ENCODE data around the gene MICALL1. TPM values are rescaled to one million over a fixed set of nuclear protein-coding genes. Genes with fewer than 3 reads are reported as not detected.

Gene MICALL1
- total and polyA plus RNA-seq, 2 of the 4 experiments (the other 2 are of a cell fraction) = 12.4 to 22.3 TPM

DNA sequence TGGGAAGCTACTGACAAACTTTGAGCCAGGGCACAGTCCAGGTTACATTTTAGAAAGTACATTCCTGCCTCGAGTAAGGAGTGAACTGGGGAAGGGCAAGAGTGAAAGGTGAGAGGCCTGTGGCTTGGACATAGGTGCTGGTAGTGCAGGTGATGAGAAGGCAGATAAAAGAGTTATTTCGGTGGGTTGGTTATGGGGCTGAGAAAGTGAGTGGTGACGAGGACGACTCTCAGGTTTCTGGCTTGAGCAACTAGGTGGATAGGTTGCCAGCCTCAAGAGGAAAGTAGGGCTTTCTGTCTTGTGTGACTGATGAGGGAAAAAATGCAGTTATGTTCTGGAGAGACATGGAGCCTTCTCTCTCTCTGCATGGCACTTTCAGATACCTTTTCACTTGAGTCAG, 51.1 kb downstream of the MICALL1 start:
- no TSS peak for BruUV-seq (replicated peaks)
- no peak overlapping the region for H2BK15ac ChIP-seq (ENCODE audit: low read depth, low read length)
- DNase-seq = no peak
- no peak overlapping the region for H2BK5ac ChIP-seq (ENCODE audit: low read depth, low read length, poor library complexity, severe bottlenecking)
- no peak overlapping the region for H4K8ac ChIP-seq (ENCODE audit: low read depth in 2 of 2, low read length in 2 of 2)
- no peak overlapping the region for H2AFZ ChIP-seq (replicated peaks; ENCODE audit: low read length, poor library complexity)
- dilution Hi-C loops (cut with HindIII; ENCODE audit: low sequenced_read_pairs, unreplicated experiment) = no loop called here
- POLR2A ChIA-PET (ENCODE audit: unreplicated experiment) = no interaction called here
- H3K14ac ChIP-seq (replicated peaks; ENCODE audit: low read depth, low read length) = no peak overlapping the region
- no peak overlapping the region for H3K4me2 ChIP-seq (ENCODE audit: low read depth, low read length)
- no peak overlapping the region for H2BK20ac ChIP-seq (ENCODE audit: low read depth, low read length)
- no peak overlapping the region for H3K23ac ChIP-seq (ENCODE audit: low read depth, low read length)
- no peak overlapping the region for H3K27ac ChIP-seq (ENCODE audit: insufficient read depth, low read length)
- no peaks in the 10 kb centered on the region for H3K9me3 ChIP-seq (ENCODE audit: control insufficient read depth, insufficient read depth, low read length)
- ATAC-seq (ENCODE audit: low read depth) = no peak
- peaks cover 41% of the 10 kb centered on the region for H3K36me3 ChIP-seq (ENCODE audit: control insufficient read depth, insufficient read depth, low read length)
- no peaks in the 10 kb centered on the region; the same call in 1 of the 2 replicates for H4K20me1 ChIP-seq (ENCODE audit: insufficient read depth, low read length)
- WGBS, 2 experiments (ENCODE audit: extremely low coverage in 2 of 2, insufficient read length in 1 of 2) = 100% methylated on average over 1 of the region's 4 CpGs; no CpG with 5 or more reads in 1 of the 2 experiments
- in situ Hi-C loops (cut with MboI; ENCODE audit: low sequenced_read_pairs) = no loop called here
- H3K4me1 ChIP-seq (ENCODE audit: control insufficient read depth, insufficient read depth, low read length) = peaks cover 5% of the 10 kb centered on the region
- H4K5ac ChIP-seq (ENCODE audit: low read depth, low read length) = no peak overlapping the region
- no peak overlapping the region for H3K4me3 ChIP-seq (ENCODE audit: insufficient read depth, low read depth, low read length)
- H2AK9ac ChIP-seq (replicated peaks; ENCODE audit: low read depth, low read length, poor library complexity) = no peak overlapping the region
- H3K56ac ChIP-seq (ENCODE audit: extremely low read depth, insufficient read depth, low read length) = no peak overlapping the region
- no peak overlapping the region for H3K4ac ChIP-seq (ENCODE audit: low read depth, low read length)
- no peak overlapping the region for H3K18ac ChIP-seq (ENCODE audit: low read depth, low read length)
- peaks cover 3% of the 10 kb centered on the region for H3K9me1 ChIP-seq (ENCODE audit: insufficient read depth, low read length)
- no peak overlapping the region for H2AK5ac ChIP-seq (ENCODE audit: low read depth, low read length)
- intact Hi-C loops (cut with micrococcal nuclease) = no loop called here
- TF ChIP-seq, protein P1, sequence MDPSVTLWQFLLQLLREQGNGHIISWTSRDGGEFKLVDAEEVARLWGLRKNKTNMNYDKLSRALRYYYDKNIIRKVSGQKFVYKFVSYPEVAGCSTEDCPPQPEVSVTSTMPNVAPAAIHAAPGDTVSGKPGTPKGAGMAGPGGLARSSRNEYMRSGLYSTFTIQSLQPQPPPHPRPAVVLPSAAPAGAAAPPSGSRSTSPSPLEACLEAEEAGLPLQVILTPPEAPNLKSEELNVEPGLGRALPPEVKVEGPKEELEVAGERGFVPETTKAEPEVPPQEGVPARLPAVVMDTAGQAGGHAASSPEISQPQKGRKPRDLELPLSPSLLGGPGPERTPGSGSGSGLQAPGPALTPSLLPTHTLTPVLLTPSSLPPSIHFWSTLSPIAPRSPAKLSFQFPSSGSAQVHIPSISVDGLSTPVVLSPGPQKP (IDR thresholded peaks at IDR 0.05; ENCODE audit: borderline replicate concordance, low read depth, low read length) = no peak
- no peak for TF ChIP-seq SMC3 (IDR thresholded peaks at IDR 0.05; ENCODE audit: low read depth, low read length)
- TF ChIP-seq NFE2L2 (IDR thresholded peaks at IDR 0.05; ENCODE audit: low read depth, low read length) = no peak
- no peak for TF ChIP-seq BHLHE40 (IDR thresholded peaks at IDR 0.05; ENCODE audit: low read depth, low read length)
- no peak for TF ChIP-seq RAD21 (IDR thresholded peaks at IDR 0.05; ENCODE audit: low read length)
- TF ChIP-seq CHD1 (IDR thresholded peaks at IDR 0.05; ENCODE audit: low read depth, low read length) = no peak
- TF ChIP-seq CEBPB (IDR thresholded peaks at IDR 0.05; ENCODE audit: low read depth, low read length) = no peak
- TF ChIP-seq FOS (IDR thresholded peaks at IDR 0.05; ENCODE audit: low read depth, low read length) = no peak
- no peak for TF ChIP-seq RFX5 (IDR thresholded peaks at IDR 0.05; ENCODE audit: low read depth, low read length)
- TF ChIP-seq RCOR1 (IDR thresholded peaks at IDR 0.05; ENCODE audit: insufficient replicate concordance, low read length) = no peak
- no peak for TF ChIP-seq MXI1 (IDR thresholded peaks at IDR 0.05; ENCODE audit: borderline replicate concordance, low read depth, low read length)
- TF ChIP-seq MAZ (IDR thresholded peaks at IDR 0.05; ENCODE audit: borderline replicate concordance, low read depth, low read length) = no peak
- TF ChIP-seq POLR2A (IDR thresholded peaks at IDR 0.05; ENCODE audit: low read depth, low read length) = no peak
- no peak overlapping the region for H3K9ac ChIP-seq (ENCODE audit: low read depth, low read length)
- CTCF ChIA-PET = no interaction called here
- H2BK120ac ChIP-seq (ENCODE audit: low read depth, low read length) = no peak overlapping the region
- no peak overlapping the region for H4K91ac ChIP-seq (ENCODE audit: insufficient read depth, low read depth, low read length)
- peaks cover 25 to 39% of the 10 kb centered on the region in 2 experiments for H3K79me1 ChIP-seq (ENCODE audit: low read depth in 1 of 2, low read length in 2 of 2)
- H3K27me3 ChIP-seq (ENCODE audit: control insufficient read depth, insufficient read depth, low read length) = no peaks in the 10 kb centered on the region
